NT2/D1 (cell line): ENCODE results near the gene TOX3.

Experiments used
- DNase-seq: peaks from one replicate; pipeline ENCODE4 v3.0.0-alpha.2; 2011; ENCODE audit warnings: low read depth, low spot score
- H3K27me3 ChIP-seq: 2 replicates; pipeline ENCODE4 v1.6.0; 2011; ENCODE audit warnings: mild to moderate bottlenecking; ENCODE audit not compliant: insufficient read length, insufficient read depth
- H3K36me3 ChIP-seq: 2 replicates; pipeline ENCODE4 v1.6.1; 2011; ENCODE audit warnings: mild to moderate bottlenecking, low read length, mixed read lengths; ENCODE audit not compliant: insufficient read depth, insufficient read length
- H3K4me1 ChIP-seq: 2 replicates; pipeline ENCODE4 v1.5.1; 2011; ENCODE audit not compliant: insufficient read depth, insufficient read length
- H3K4me3 ChIP-seq: 2 replicates; pipeline ENCODE4 v1.5.1; 2011; ENCODE audit warnings: low read depth; ENCODE audit not compliant: insufficient read length
- H3K9ac ChIP-seq: 2 replicates; pipeline ENCODE4 v1.6.0; 2011; ENCODE audit warnings: low read depth; ENCODE audit not compliant: insufficient read length
- H3K9me3 ChIP-seq: 2 replicates; pipeline ENCODE4 v1.5.1; 2011; ENCODE audit warnings: mild to moderate bottlenecking, low read length; ENCODE audit not compliant: insufficient read depth
- SUZ12 ChIP-seq: IDR thresholded peaks from 2 replicates; pipeline ENCODE4 v1.6.1; 2011; ENCODE audit not compliant: insufficient read length, insufficient read depth; ENCODE audit errors: extremely low read depth
- YY1 ChIP-seq: IDR thresholded peaks from 2 replicates; pipeline ENCODE4 v1.6.1; 2011; ENCODE audit not compliant: insufficient read length, insufficient read depth
- ZNF274 ChIP-seq: IDR thresholded peaks from 2 replicates; pipeline ENCODE4 v1.6.1; 2011; ENCODE audit warnings: mild to moderate bottlenecking, low read depth, low read length

The TOX3 gene

GRCh38 chr16:52496051-52496876, 50.7 kb downstream of the TOX3 start:
- no peaks in the 10 kb centered on the region for H3K36me3 ChIP-seq
- no peaks in the 10 kb centered on the region for H3K4me1 ChIP-seq
- H3K9ac ChIP-seq = no peak overlapping the region
- TF ChIP-seq SUZ12 = no peak
- no peaks in the 10 kb centered on the region for H3K9me3 ChIP-seq
- H3K4me3 ChIP-seq = no peak overlapping the region
- H3K27me3 ChIP-seq = no peaks in the 10 kb centered on the region
- DNase-seq = no peak

GRCh38 chr16:52494621-52495020, 52.3 kb downstream of the TOX3 start:
- Histone ChIP-seq H3K9me3 (no peaks in the 10 kb centered on the region), H3K36me3 (no peaks in the 10 kb centered on the region), H3K9ac (no peak overlapping the region), H3K4me1 (no peaks in the 10 kb centered on the region), H3K27me3 (no peaks in the 10 kb centered on the region), H3K4me3 (no peak overlapping the region)
- TF ChIP-seq YY1 (no peak), ZNF274 (no peak), SUZ12 (no peak)
- DNase-seq = no peak

- H3K4me1 ChIP-seq = no peaks in the 10 kb centered on the region
- TF ChIP-seq SUZ12 = no peak
- TF ChIP-seq ZNF274 = no peak
- no peak for TF ChIP-seq YY1
- H3K27me3 ChIP-seq = no peaks in the 10 kb centered on the region
- no peak for DNase-seq
- no peaks in the 10 kb centered on the region for H3K36me3 ChIP-seq
- no peak overlapping the region for H3K4me3 ChIP-seq
- no peaks in the 10 kb centered on the region for H3K9me3 ChIP-seq
- H3K9ac ChIP-seq = no peak overlapping the region
These were observed 52.8 kb downstream of the TOX3 start for GRCh38 chr16:52494145-52494544.

DNA sequence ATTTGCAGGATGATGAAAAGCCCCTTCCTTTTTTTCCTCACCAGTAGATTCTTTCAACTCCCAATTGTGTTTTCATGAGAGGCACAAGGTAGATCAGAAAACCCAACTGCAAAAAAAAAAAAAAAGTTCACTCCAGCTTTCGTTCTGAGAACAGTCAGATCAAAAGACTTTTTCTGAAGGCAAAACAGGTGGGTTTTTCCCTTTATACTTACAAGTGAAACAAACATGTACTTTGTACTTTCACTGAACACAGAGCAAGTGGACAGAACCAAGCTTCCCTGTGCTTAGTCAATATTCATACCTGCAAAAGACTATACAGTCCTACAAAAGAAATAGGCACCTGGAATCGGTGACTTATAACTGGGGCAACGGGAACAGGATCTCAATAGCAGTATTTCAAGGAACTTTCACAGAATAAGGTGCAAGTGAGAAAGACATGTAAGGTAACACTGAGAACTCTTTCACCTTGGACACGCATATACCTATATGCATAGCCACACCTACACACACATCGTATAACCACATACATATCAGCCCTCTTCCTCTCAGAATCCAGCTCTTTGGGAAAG, 54.1 kb downstream of the TOX3 start:
- no peak for DNase-seq
- Histone ChIP-seq H3K9me3 (no peaks in the 10 kb centered on the region), H3K4me1 (no peaks in the 10 kb centered on the region), H3K27me3 (no peaks in the 10 kb centered on the region), H3K9ac (no peak overlapping the region), H3K4me3 (no peak overlapping the region), H3K36me3 (no peaks in the 10 kb centered on the region)
- TF ChIP-seq ZNF274 = no peak

GRCh38 chr16:52491216-52491615, 55.7 kb downstream of the TOX3 start:
- TF ChIP-seq YY1 (no peak), ZNF274 (no peak), SUZ12 (no peak)
- H3K4me3 ChIP-seq = no peak overlapping the region
- no peak overlapping the region for H3K9ac ChIP-seq
- DNase-seq = no peak
- H3K4me1 ChIP-seq = no peaks in the 10 kb centered on the region
- no peaks in the 10 kb centered on the region for H3K36me3 ChIP-seq
- H3K9me3 ChIP-seq = no peaks in the 10 kb centered on the region
- H3K27me3 ChIP-seq = no peaks in the 10 kb centered on the region

- TF ChIP-seq ZNF274 (no peak), YY1 (no peak), SUZ12 (no peak)
- Histone ChIP-seq H3K4me1 (no peaks in the 10 kb centered on the region), H3K36me3 (no peaks in the 10 kb centered on the region), H3K9ac (no peak overlapping the region), H3K4me3 (no peak overlapping the region), H3K9me3 (no peaks in the 10 kb centered on the region), H3K27me3 (no peaks in the 10 kb centered on the region)
- DNase-seq = no peak
These were observed 57.0 kb downstream of the TOX3 start for GRCh38 chr16:52489894-52490293.

DNA sequence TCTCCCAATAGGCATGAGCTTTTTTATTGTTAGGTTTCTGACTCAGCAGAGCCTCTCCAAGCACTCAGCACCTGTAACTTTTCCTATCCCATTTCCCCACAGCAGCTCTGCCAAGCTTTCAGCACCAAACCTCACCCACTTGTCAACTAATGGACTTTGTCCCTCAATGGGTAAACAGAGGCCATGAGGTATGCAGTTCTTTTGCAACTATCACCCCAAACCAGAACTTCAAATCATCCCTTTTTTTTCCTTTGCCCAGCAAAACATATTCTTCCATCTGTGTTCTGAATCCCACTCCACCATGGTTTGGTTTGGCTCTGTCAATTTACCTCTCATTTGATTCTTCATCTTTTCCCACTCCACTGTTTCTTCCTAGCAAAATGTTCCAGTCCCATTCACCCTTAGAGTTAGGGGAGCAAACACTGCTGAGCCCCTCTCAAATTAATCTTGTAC, 58.1 kb downstream of the TOX3 start:
- TF ChIP-seq YY1 = no peak
- TF ChIP-seq SUZ12 = no peak
- TF ChIP-seq ZNF274 = no peak
- no peaks in the 10 kb centered on the region for H3K4me1 ChIP-seq
- DNase-seq = no peak
- no peak overlapping the region for H3K4me3 ChIP-seq
- no peaks in the 10 kb centered on the region for H3K36me3 ChIP-seq
- no peaks in the 10 kb centered on the region for H3K27me3 ChIP-seq
- H3K9me3 ChIP-seq = no peaks in the 10 kb centered on the region
- H3K9ac ChIP-seq = no peak overlapping the region
